HEK293 (cell line): ENCODE results near the gene RETREG2.

ENCODE experiments used
- CTCF ChIA-PET: fragments of 350-600 bp; formaldehyde crosslinking; extraction: SDS; loops from one replicate; lab custom pipeline; 2021; ENCODE audit warnings: antibody characterized with exemption; lab: Yijun Ruan, JAX
- POLR2A ChIA-PET: fragments of 300-600 bp; formaldehyde crosslinking; extraction: SDS; loops from one replicate; lab custom pipeline; 2020; ENCODE audit warnings: antibody characterized with exemption, inconsistent platforms; lab: Yijun Ruan, JAX
- H3K27ac ChIP-seq: fragments of 200-500 bp; sonication (Bioruptor generic); 2 replicates; pipeline ENCODE4 v1.5.1; 2014; ENCODE audit warnings: low read depth, low read length, control low read depth, inconsistent platforms; ENCODE audit errors: extremely low read depth
- H3K36me3 ChIP-seq, 2 experiments: fragments of 200-500 bp in 1 of 2; sonication (Bioruptor generic) in 1 of 2; 1 replicate in 1 of 2; 2 replicates in 1 of 2; pipeline ENCODE4 v1.5.1; 2014 to 2017; ENCODE audit warnings: inconsistent platforms in 2 of 2, low read length in 2 of 2; ENCODE audit not compliant: control insufficient read depth in 2 of 2, insufficient read depth in 1 of 2
- H3K4me1 ChIP-seq: fragments of 200-500 bp; sonication (Bioruptor generic); 2 replicates; pipeline ENCODE4 v1.5.1; 2014; ENCODE audit warnings: mild to moderate bottlenecking, low read length, inconsistent platforms; ENCODE audit not compliant: control insufficient read depth, insufficient read depth
- H3K4me3 ChIP-seq: 2 replicates; pipeline ENCODE4 v1.5.1; 2011; ENCODE audit warnings: low read depth, mild to moderate bottlenecking, control low read depth, low read length, moderate library complexity
- H3K9me3 ChIP-seq: fragments of 200-500 bp; sonication (Bioruptor generic); 2 replicates; pipeline ENCODE4 v1.5.1; 2014; ENCODE audit warnings: low read depth, low read length, inconsistent platforms; ENCODE audit not compliant: control insufficient read depth, insufficient read depth
- GFI1B ChIP-seq: fragments of 450-650 bp; formaldehyde crosslinking; IDR thresholded peaks from 2 replicates; pipeline ENCODE4 v1.5.1; 2016; ENCODE audit warnings: missing biosample characterization, missing genetic modification characterization
- HOXD13 ChIP-seq: sonication (generic); formaldehyde crosslinking; IDR thresholded peaks from 2 replicates; pipeline ENCODE4 v1.8.0; 2022; ENCODE audit warnings: missing genetic modification reagents, borderline replicate concordance
- KLF1 ChIP-seq: fragments of 450-650 bp; formaldehyde crosslinking; IDR thresholded peaks from 2 replicates; pipeline ENCODE4 v1.5.1; 2016; ENCODE audit warnings: missing biosample characterization, missing genetic modification characterization
- MEIS1 ChIP-seq: sonication (generic); formaldehyde crosslinking; IDR thresholded peaks from 2 replicates; pipeline ENCODE4 v1.8.1; 2022; ENCODE audit warnings: missing genetic modification reagents, mild to moderate bottlenecking, borderline replicate concordance
- RBAK ChIP-seq: fragments of 450-650 bp; formaldehyde crosslinking; IDR thresholded peaks from 2 replicates; pipeline ENCODE4 v1.5.1; 2016; ENCODE audit warnings: missing biosample characterization, missing genetic modification characterization
- TRIM28 ChIP-seq: IDR thresholded peaks from 2 replicates; pipeline ENCODE4 v1.6.1; 2011; ENCODE audit warnings: low read length, control low read depth, borderline replicate concordance
- ZBTB8A ChIP-seq: fragments of 450-650 bp; formaldehyde crosslinking; IDR thresholded peaks from 2 replicates; pipeline ENCODE4 v1.5.1; 2016; ENCODE audit warnings: missing biosample characterization, missing genetic modification characterization
- ZNF146 ChIP-seq: fragments of 450-650 bp; formaldehyde crosslinking; IDR thresholded peaks from 2 replicates; pipeline ENCODE4 v1.5.1; 2016; ENCODE audit warnings: missing biosample characterization, missing genetic modification characterization
- ZNF169 ChIP-seq: fragments of 450-650 bp; formaldehyde crosslinking; IDR thresholded peaks from 2 replicates; pipeline ENCODE4 v1.5.1; 2016; ENCODE audit warnings: missing biosample characterization, missing genetic modification characterization
- ZNF214 ChIP-seq: fragments of 450-650 bp; formaldehyde crosslinking; IDR thresholded peaks from 2 replicates; pipeline ENCODE4 v1.5.1; 2017; ENCODE audit warnings: missing biosample characterization, mild to moderate bottlenecking, missing genetic modification characterization, borderline replicate concordance
- ZNF223 ChIP-seq: fragments of 450-650 bp; formaldehyde crosslinking; IDR thresholded peaks from 2 replicates; pipeline ENCODE4 v1.5.1; 2016; ENCODE audit warnings: missing biosample characterization, missing genetic modification characterization
- ZNF23 ChIP-seq: fragments of 450-650 bp; formaldehyde crosslinking; IDR thresholded peaks from 2 replicates; pipeline ENCODE4 v1.5.1; 2016; ENCODE audit warnings: missing biosample characterization, missing genetic modification characterization, borderline replicate concordance
- ZNF302 ChIP-seq: fragments of 450-650 bp; formaldehyde crosslinking; IDR thresholded peaks from 2 replicates; pipeline ENCODE4 v1.5.1; 2016; ENCODE audit warnings: missing biosample characterization, missing genetic modification characterization, low read depth
- ZNF341 ChIP-seq: fragments of 450-650 bp; formaldehyde crosslinking; IDR thresholded peaks from 2 replicates; pipeline ENCODE4; 2016; ENCODE audit warnings: low read depth, missing biosample characterization, missing genetic modification characterization
- ZNF354C ChIP-seq: fragments of 450-650 bp; formaldehyde crosslinking; IDR thresholded peaks from 2 replicates; pipeline ENCODE4 v1.5.1; 2016; ENCODE audit warnings: missing biosample characterization, missing genetic modification characterization, low read depth, borderline replicate concordance
- ZNF37A ChIP-seq: fragments of 450-650 bp; IDR thresholded peaks from 2 replicates; pipeline ENCODE4 v1.5.1; 2018; ENCODE audit warnings: missing biosample characterization, missing genetic modification characterization
- ZNF48 ChIP-seq: fragments of 450-650 bp; formaldehyde crosslinking; IDR thresholded peaks from 2 replicates; pipeline ENCODE4 v1.5.1; 2016; ENCODE audit warnings: missing biosample characterization, missing genetic modification characterization
- ZNF510 ChIP-seq: fragments of 450-650 bp; formaldehyde crosslinking; IDR thresholded peaks from 2 replicates; pipeline ENCODE4 v1.5.1; 2018; ENCODE audit warnings: mild to moderate bottlenecking, missing genetic modification characterization, missing biosample characterization; ENCODE audit not compliant: insufficient replicate concordance
- ZNF514 ChIP-seq: fragments of 450-650 bp; formaldehyde crosslinking; IDR thresholded peaks from 2 replicates; pipeline ENCODE4 v1.5.1; 2016; ENCODE audit warnings: missing biosample characterization, missing genetic modification characterization
- ZNF521 ChIP-seq: fragments of 450-650 bp; formaldehyde crosslinking; IDR thresholded peaks from 2 replicates; pipeline ENCODE4 v1.5.1; 2017; ENCODE audit warnings: missing biosample characterization, mild to moderate bottlenecking, missing genetic modification characterization
- ZNF626 ChIP-seq: fragments of 450-650 bp; sonication (Bioruptor Pico); formaldehyde crosslinking; IDR thresholded peaks from 2 replicates; pipeline ENCODE4 v1.5.1; 2018; ENCODE audit warnings: missing biosample characterization, missing genetic modification characterization, inconsistent platforms
- ZSCAN30 ChIP-seq: fragments of 450-650 bp; IDR thresholded peaks from 2 replicates; pipeline ENCODE4 v1.5.1; 2018; ENCODE audit warnings: missing biosample characterization, mild to moderate bottlenecking, missing genetic modification characterization, moderate library complexity
- TF ChIP-seq, protein P1 (sequence below): fragments of 450-650 bp; formaldehyde crosslinking; IDR thresholded peaks from 2 replicates; pipeline ENCODE4 v1.5.1; 2016; ENCODE audit warnings: missing biosample characterization, missing genetic modification characterization, borderline replicate concordance
- TF ChIP-seq, protein P2 (sequence below): fragments of 450-650 bp; formaldehyde crosslinking; IDR thresholded peaks from 2 replicates; pipeline ENCODE4 v1.5.1; 2016; ENCODE audit warnings: missing biosample characterization, missing genetic modification characterization
- TF ChIP-seq, protein P3 (sequence below): fragments of 450-650 bp; formaldehyde crosslinking; IDR thresholded peaks from 2 replicates; pipeline ENCODE4 v1.5.1; 2016; ENCODE audit warnings: missing biosample characterization, missing genetic modification characterization
- TF ChIP-seq, protein P4 (sequence below): fragments of 450-650 bp; formaldehyde crosslinking; IDR thresholded peaks from 2 replicates; pipeline ENCODE4 v1.5.1; 2016; ENCODE audit warnings: missing biosample characterization, missing genetic modification characterization

The RETREG2 gene

DNA sequence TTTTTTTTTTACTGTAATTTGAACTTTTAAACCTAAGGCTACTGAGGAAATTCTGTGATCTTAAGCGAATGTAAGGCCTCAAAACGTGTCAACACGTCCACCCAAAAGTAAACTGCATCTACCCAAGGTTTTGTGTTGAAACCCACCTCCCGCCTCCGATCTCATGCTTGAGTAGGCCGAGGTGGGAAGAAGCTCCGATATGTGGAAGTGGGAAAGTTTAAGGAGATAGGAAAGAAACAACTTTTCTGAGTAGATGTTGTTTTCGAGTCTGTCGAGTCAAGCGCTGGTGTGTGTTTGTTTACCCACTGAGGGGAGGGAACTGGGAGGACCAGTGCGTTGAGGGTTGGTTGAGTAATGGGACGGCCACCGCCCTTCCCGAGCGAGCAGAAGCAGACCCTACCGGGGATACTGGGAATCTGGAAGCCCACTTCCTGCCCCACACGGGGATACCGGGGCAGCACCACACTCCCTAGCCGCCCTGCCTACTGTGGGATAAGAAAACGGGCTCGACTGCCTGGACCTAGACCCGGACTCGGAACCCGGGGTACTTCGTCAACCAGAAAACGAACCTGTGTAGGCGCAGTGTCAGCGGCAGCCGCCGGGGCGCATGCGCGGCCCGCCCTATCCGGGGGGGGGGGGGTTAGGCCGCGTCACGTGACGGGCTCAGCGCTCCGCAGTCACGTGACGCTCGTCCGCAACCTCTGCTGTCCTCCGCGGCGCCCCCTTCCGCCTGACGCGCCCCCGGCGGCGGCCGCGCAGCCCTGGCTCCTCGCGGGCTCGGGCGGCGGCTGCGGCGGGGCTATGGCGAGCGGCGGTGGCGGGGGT, at the start of gene RETREG2 (continued):
- no peak for TF ChIP-seq ZNF146

DNA sequence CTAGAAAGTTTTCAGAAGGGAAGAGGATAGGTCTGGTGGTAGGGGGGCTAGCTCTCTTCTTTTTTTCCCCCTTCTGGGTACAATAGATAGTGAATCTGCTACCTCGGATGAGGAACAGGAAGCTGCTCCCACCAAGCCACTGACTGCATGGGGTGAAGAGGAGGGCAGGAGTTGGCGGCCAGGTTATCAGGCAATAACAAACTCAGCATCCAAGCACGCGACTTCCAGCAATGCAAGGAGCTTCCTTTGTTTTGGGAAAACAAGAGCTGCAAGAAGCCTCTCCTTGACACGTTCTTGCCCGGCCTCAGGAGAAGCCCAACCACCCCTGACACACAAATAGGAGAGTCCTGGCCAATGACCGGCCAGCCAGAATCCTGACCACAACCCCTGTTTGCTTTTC, 49.7 kb upstream of the RETREG2 start:
- ChIA-PET CTCF (interaction anchor here (0.6 to 9.1 kb wide), 9 partner anchors 9 to 404 kb away, joined by 3 to 79 read pairs (median 4); no protein-coding TSS in a partner anchor), POLR2A (no interaction called here)
- no peaks in the 10 kb centered on the region for H3K36me3 ChIP-seq
- no peak overlapping the region for H3K27ac ChIP-seq
- peaks cover 45% of the 10 kb centered on the region for H3K4me1 ChIP-seq
- TF ChIP-seq ZNF48 (tag by site-specific recombination) (no peak), TRIM28 (no peak), RBAK (tag by site-specific recombination) (no peak), ZNF341 (no peak), ZNF354C (tag by site-specific recombination) (no peak), ZNF214 (tag by site-specific recombination) (no peak)
- TF ChIP-seq, protein P1, sequence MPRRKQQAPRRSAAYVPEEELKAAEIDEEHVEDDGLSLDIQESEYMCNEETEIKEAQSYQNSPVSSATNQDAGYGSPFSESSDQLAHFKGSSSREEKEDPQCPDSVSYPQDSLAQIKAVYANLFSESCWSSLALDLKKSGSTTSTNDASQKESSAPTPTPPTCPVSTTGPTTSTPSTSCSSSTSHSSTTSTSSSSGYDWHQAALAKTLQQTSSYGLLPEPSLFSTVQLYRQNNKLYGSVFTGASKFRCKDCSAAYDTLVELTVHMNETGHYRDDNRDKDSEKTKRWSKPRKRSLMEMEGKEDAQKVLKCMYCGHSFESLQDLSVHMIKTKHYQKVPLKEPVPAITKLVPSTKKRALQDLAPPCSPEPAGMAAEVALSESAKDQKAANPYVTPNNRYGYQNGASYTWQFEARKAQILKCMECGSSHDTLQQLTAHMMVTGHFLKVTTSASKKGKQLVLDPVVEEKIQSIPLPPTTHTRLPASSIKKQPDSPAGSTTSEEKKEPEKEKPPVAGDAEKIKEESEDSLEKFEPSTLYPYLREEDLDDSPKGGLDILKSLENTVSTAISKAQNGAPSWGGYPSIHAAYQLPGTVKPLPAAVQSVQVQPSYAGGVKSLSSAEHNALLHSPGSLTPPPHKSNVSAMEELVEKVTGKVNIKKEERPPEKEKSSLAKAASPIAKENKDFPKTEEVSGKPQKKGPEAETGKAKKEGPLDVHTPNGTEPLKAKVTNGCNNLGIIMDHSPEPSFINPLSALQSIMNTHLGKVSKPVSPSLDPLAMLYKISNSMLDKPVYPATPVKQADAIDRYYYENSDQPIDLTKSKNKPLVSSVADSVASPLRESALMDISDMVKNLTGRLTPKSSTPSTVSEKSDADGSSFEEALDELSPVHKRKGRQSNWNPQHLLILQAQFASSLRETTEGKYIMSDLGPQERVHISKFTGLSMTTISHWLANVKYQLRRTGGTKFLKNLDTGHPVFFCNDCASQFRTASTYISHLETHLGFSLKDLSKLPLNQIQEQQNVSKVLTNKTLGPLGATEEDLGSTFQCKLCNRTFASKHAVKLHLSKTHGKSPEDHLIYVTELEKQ (tag by site-specific recombination): no peak
- H3K9me3 ChIP-seq: no peaks in the 10 kb centered on the region
- H3K4me3 ChIP-seq: no peak overlapping the region

DNA sequence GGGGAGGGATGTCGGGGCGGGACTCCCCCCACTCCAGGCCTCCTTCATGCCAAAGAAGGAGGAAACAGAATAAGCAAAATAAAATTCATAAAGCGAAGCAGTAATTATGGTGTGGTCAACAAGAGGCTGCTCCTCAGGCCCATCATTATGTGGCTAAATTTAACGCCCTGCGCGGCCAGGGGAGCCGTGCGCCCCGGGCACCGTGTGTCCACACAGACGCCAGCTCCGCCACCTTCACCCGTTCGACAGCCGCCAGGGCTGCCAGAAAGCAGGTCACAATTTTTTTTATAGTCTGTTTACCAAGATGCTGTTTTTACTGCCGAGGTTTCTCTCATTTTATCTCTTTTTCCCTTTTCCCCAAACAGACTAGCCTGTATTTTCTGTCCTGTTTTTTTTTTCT, 48.5 kb upstream of the RETREG2 start:
- Histone ChIP-seq H3K36me3 (no peaks in the 10 kb centered on the region), H3K4me3 (no peak overlapping the region), H3K4me1 (peaks cover 34% of the 10 kb centered on the region), H3K9me3 (no peaks in the 10 kb centered on the region), H3K27ac (no peak overlapping the region)
- POLR2A ChIA-PET: no interaction called here
- CTCF ChIA-PET: interaction anchor here (1.6 to 9.1 kb wide), 3 partner anchors 10 to 149 kb away, joined by 5 to 79 read pairs (median 7); no protein-coding TSS in a partner anchor
- TF ChIP-seq ZSCAN30 (tag by site-specific recombination): no peak
- TF ChIP-seq ZNF37A: no peak
- no peak for TF ChIP-seq ZNF169 (tag by site-specific recombination)
- no peak for TF ChIP-seq ZNF223 (tag by site-specific recombination)
- TF ChIP-seq, protein P2, sequence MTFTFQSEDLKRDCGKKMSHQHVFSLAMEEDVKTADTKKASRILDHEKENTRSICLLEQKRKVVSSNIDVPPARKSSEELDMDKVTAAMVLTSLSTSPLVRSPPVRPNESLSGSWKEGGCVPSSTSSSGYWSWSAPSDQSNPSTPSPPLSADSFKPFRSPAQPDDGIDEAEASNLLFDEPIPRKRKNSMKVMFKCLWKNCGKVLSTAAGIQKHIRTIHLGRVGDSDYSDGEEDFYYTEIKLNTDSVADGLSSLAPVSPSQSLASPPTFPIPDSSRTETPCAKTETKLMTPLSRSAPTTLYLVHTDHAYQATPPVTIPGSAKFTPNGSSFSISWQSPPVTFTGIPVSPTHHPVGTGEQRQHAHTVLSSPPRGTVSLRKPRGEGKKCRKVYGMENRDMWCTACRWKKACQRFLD (tag by site-specific recombination): no peak
- no peak for TF ChIP-seq HOXD13 (CRISPR knock-in tag)
- TF ChIP-seq ZNF514 (tag by site-specific recombination): no peak
- no peak for TF ChIP-seq ZNF521
- no peak for TF ChIP-seq ZNF510 (tag by site-specific recombination)
- TF ChIP-seq ZNF626 (tag by site-specific recombination): no peak
- TF ChIP-seq ZNF302 (tag by site-specific recombination): no peak
- TF ChIP-seq, protein P3, sequence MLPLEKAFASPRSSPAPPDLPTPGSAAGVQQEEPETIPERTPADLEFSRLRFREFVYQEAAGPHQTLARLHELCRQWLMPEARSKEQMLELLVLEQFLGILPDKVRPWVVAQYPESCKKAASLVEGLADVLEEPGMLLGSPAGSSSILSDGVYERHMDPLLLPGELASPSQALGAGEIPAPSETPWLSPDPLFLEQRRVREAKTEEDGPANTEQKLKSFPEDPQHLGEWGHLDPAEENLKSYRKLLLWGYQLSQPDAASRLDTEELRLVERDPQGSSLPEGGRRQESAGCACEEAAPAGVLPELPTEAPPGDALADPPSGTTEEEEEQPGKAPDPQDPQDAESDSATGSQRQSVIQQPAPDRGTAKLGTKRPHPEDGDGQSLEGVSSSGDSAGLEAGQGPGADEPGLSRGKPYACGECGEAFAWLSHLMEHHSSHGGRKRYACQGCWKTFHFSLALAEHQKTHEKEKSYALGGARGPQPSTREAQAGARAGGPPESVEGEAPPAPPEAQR (tag by site-specific recombination): no peak
- TF ChIP-seq MEIS1: no peak
- TF ChIP-seq, protein P4, sequence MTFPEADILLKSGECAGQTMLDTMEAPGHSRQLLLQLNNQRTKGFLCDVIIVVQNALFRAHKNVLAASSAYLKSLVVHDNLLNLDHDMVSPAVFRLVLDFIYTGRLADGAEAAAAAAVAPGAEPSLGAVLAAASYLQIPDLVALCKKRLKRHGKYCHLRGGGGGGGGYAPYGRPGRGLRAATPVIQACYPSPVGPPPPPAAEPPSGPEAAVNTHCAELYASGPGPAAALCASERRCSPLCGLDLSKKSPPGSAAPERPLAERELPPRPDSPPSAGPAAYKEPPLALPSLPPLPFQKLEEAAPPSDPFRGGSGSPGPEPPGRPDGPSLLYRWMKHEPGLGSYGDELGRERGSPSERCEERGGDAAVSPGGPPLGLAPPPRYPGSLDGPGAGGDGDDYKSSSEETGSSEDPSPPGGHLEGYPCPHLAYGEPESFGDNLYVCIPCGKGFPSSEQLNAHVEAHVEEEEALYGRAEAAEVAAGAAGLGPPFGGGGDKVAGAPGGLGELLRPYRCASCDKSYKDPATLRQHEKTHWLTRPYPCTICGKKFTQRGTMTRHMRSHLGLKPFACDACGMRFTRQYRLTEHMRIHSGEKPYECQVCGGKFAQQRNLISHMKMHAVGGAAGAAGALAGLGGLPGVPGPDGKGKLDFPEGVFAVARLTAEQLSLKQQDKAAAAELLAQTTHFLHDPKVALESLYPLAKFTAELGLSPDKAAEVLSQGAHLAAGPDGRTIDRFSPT: no peak
- no peak for TF ChIP-seq ZNF23 (tag by site-specific recombination)
- no peak for TF ChIP-seq GFI1B (tag by site-specific recombination)
- no peak for TF ChIP-seq KLF1
- no peak for TF ChIP-seq ZBTB8A (tag by site-specific recombination)
